OCI-LY3 (cell line): ENCODE measurements around the gene GPR137C.
A peak's percentile ranks its signal among the peaks of the same experiment; 100 is the strongest.

Experiments
- H2AFZ ChIP-seq: fragments of 200-600, 300-600 bp; shearing (Covaris generic); 2 replicates; pipeline ENCODE4 v1.6.0; 2014; ENCODE audit warnings: antibody characterized with exemption, low read depth, low read length
- H3K27ac ChIP-seq: fragments of 200-600, 300-600 bp; sonication (generic); 2 replicates; pipeline ENCODE4 v1.5.1; 2014; ENCODE audit warnings: mild to moderate bottlenecking, low read length, moderate library complexity, mixed read lengths
- H3K27me3 ChIP-seq: fragments of 200-600, 300-600 bp; sonication (generic); 2 replicates; pipeline ENCODE4 v1.6.1; 2014; ENCODE audit warnings: low read depth, low read length, mixed read lengths
- H3K36me3 ChIP-seq: fragments of 200-600, 300-600 bp; sonication (generic); replicated peaks from 2 replicates; pipeline ENCODE3; 2014; ENCODE audit warnings: low read depth, low read length, mixed read lengths
- H3K4me1 ChIP-seq: fragments of 300-600, 200-600 bp; sonication (generic); 2 replicates; pipeline ENCODE4 v1.6.1; 2014; ENCODE audit warnings: low read length, mixed read lengths
- H3K4me2 ChIP-seq: fragments of 200-600, 300-600 bp; sonication (generic); 2 replicates; pipeline ENCODE4 v1.6.1; 2014; ENCODE audit warnings: low read length, mixed read lengths
- H3K4me3 ChIP-seq: fragments of 300-600, 200-600 bp; sonication (generic); 2 replicates; pipeline ENCODE4 v1.5.1; 2014; ENCODE audit warnings: antibody characterized with exemption, mild to moderate bottlenecking, low read length, moderate library complexity
- H3K79me2 ChIP-seq: fragments of 300-600, 200-600 bp; shearing (Covaris generic); 2 replicates; pipeline ENCODE4 v1.6.1; 2014; ENCODE audit warnings: mild to moderate bottlenecking, low read length, mixed read lengths
- H3K9ac ChIP-seq: fragments of 300-600, 200-600 bp; shearing (Covaris generic); 2 replicates; pipeline ENCODE4 v1.6.0; 2014; ENCODE audit warnings: mild to moderate bottlenecking, low read length, moderate library complexity
- H3K9me3 ChIP-seq: fragments of 200-600, 300-600 bp; shearing (Covaris generic); 2 replicates; pipeline ENCODE4 v1.6.1; 2014; ENCODE audit warnings: low read length, mixed read lengths; ENCODE audit not compliant: insufficient read depth
- H4K20me1 ChIP-seq: fragments of 200-600, 300-600 bp; sonication (generic); 2 replicates; pipeline ENCODE4 v1.6.1; 2016; ENCODE audit warnings: low read length, mixed read lengths; ENCODE audit not compliant: insufficient read depth
- CTCF ChIP-seq: fragments of 200-600, 300-600 bp; sonication (generic); IDR thresholded peaks from 2 replicates; pipeline ENCODE4 v1.5.1; 2014; ENCODE audit warnings: antibody characterized with exemption, low read length, low read depth
- EZH2phosphoT487 ChIP-seq: fragments of 200-600 bp; shearing (Covaris generic); IDR thresholded peaks from 2 replicates; pipeline ENCODE4 v1.6.1; 2018; ENCODE audit warnings: antibody characterized with exemption, mixed run types, low read depth

GPR137C gene

GRCh38 chr14:52552063-52552988, at the start of gene GPR137C, which contains the start of gene TXNDC16:
GPR137C (plus strand) TSS chr14:52552836; CDS start chr14:52553148, 312 bp downstream.
TXNDC16 (minus strand) TSS chr14:52552505; CDS start chr14:52543557, 8,948 bp downstream.
- Histone ChIP-seq H2AFZ (peak within 1 kb of the TSS; percentile 93), H3K27ac (peak within 1 kb of the TSS; percentile 25), H3K4me1 (peaks cover 11% of the 10 kb centered on the region), H3K27me3 (peaks cover 3% of the 10 kb centered on the region; the same call in 1 of the 2 replicates), H3K79me2 (peaks cover 10% of the 10 kb centered on the region), H4K20me1 (no peaks in the 10 kb centered on the region), H3K36me3 (no peaks in the 10 kb centered on the region), H3K9me3 (no peaks in the 10 kb centered on the region), H3K4me2 (peak within 1 kb of the TSS; percentile 96), H3K9ac (peak within 1 kb of the TSS; percentile 74), H3K4me3 (peak within 1 kb of the TSS; percentile 98)
- TF ChIP-seq EZH2phosphoT487 (no peak), CTCF (no peak)

GRCh38 chr14:52513249-52513648, 39.4 kb upstream of the GPR137C start:
- TF ChIP-seq EZH2phosphoT487 (no peak), CTCF (no peak)
- Histone ChIP-seq H4K20me1 (no peaks in the 10 kb centered on the region), H3K4me2 (no peak overlapping the region), H3K36me3 (no peaks in the 10 kb centered on the region), H3K9me3 (no peaks in the 10 kb centered on the region), H3K9ac (no peak overlapping the region), H3K79me2 (no peaks in the 10 kb centered on the region), H3K4me1 (no peaks in the 10 kb centered on the region), H2AFZ (no peak overlapping the region), H3K27ac (no peak overlapping the region), H3K27me3 (no peaks in the 10 kb centered on the region), H3K4me3 (no peak overlapping the region)

GRCh38 chr14:52514046-52514811, 38.4 kb upstream of the GPR137C start:
- H3K27ac ChIP-seq: no peak overlapping the region
- H3K4me2 ChIP-seq: no peak overlapping the region
- no peaks in the 10 kb centered on the region for H3K79me2 ChIP-seq
- H3K9me3 ChIP-seq: no peaks in the 10 kb centered on the region
- no peaks in the 10 kb centered on the region for H4K20me1 ChIP-seq
- no peak for TF ChIP-seq EZH2phosphoT487
- TF ChIP-seq CTCF: no peak
- no peak overlapping the region for H2AFZ ChIP-seq
- H3K36me3 ChIP-seq: no peaks in the 10 kb centered on the region
- H3K27me3 ChIP-seq: no peaks in the 10 kb centered on the region
- H3K4me1 ChIP-seq: no peaks in the 10 kb centered on the region
- H3K4me3 ChIP-seq: no peak overlapping the region
- no peak overlapping the region for H3K9ac ChIP-seq

GRCh38 chr14:52522033-52522432, 30.6 kb upstream of the GPR137C start:
- no peaks in the 10 kb centered on the region for H3K27me3 ChIP-seq
- H3K4me3 ChIP-seq: no peak overlapping the region
- H4K20me1 ChIP-seq: no peaks in the 10 kb centered on the region
- H3K4me1 ChIP-seq: no peaks in the 10 kb centered on the region
- no peaks in the 10 kb centered on the region for H3K79me2 ChIP-seq
- H3K9ac ChIP-seq: no peak overlapping the region
- TF ChIP-seq CTCF (no peak), EZH2phosphoT487 (no peak)
- H3K4me2 ChIP-seq: no peak overlapping the region
- no peaks in the 10 kb centered on the region for H3K9me3 ChIP-seq
- H3K27ac ChIP-seq: no peak overlapping the region
- H3K36me3 ChIP-seq: no peaks in the 10 kb centered on the region
- no peak overlapping the region for H2AFZ ChIP-seq
